Measurements from ENCODE around the gene DCANP1.

Gene DCANP1

DNA sequence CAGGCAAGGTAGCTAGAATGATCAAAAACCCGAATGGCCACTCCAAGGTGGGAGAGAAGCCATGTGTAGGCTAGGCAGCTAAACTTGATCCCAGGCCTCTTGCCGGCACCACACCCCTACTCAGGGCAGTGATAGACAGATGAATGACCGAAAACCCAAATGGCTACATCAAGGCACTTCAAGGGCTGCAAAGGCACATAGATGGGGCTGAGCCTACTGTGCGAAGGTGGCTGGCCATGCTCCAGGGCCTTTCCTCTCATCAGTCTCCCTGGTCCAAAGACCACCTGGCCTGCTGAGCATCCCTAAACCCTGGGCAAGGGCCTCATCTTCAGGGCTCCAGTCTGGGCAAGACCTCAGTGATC lies 8.7 kb upstream of the DCANP1 start:
- no peak for DNase-seq

DNA sequence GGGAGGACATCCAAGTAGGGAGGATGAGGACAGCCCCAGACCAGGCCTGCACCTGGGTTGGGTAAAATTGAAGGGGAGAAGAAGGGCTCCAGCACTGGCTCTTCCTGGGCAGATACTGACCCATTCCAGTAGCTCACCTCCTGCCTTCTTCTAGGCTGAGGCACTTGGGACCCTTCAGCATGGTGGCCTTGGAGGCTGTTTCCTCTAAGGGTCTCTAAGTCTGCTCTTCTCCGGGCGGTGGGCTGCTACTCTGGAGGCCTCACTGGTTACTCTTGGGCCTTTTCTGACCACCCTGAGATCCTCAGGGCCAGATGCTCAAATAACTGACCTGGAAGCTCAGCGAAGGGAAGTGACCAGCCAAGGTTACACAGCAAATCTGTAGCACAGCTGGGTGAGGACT lies 7.8 kb upstream of the DCANP1 start:
- no peak for DNase-seq

DNA sequence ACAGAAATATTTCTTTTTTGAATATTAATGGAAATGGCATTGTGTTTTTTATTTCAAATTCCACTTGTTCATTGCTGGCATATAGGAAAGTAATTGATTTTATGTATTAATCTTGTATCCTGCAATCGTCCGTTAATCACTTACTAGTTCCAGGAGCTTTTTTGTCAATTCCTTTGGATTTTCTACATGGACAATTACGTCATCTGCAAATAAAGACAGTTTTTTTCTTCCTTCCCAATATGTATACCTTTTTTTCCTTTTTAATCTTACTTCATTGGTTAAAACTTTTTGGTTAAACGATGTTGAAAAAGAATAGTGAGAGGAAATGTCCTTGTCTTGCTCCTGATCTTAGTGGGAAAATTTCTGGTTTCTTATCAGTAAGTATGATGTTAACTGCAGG lies 6.5 kb upstream of the DCANP1 start:
- DNase-seq = no peak

- DNase-seq = no peak
These were observed 5.3 kb upstream of the DCANP1 start, which contains the start of gene TIFAB for GRCh38 chr5:135452321-135453030. Gene TIFAB, minus strand, starts transcription at chr5:135452351. Its CDS starts 2,412 bp downstream, at chr5:135449939.

DNA sequence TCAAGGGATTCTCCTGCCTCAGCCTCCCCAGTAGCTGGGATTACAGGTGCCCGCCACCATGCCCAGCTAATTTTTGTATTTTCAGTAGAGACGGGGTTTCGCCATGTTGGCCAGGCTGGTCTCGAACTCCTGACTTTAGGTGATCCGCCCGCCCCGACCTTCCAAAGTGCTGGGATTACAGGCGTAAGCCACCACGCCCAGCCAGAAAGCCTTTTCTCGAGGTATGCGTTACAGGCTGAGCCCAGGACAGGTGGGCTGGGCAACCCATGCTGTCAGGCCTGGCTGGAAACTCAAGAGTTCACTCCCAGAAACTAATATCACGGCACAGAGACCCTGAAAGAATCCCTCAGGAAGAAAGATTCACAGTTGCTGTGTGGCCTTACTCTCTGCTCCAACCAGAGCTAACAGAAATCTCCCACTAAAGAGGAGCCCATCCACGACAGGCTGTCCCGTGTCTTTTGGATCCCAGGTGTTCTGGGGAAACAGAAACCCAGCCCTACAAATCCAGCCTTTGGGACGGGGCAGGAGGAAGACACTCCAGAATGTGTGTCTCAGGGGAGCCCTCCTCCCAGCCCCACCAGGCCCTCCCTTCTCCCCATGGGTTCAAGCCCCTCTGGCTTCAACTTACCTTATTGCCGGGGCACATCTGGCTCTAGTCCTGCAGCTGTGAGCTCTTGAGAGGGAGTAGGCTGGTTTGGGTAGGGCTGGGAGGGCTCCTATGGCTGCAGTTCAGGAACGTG lies 4.6 kb upstream of the DCANP1 start:
- DNase-seq = no peak

DNA sequence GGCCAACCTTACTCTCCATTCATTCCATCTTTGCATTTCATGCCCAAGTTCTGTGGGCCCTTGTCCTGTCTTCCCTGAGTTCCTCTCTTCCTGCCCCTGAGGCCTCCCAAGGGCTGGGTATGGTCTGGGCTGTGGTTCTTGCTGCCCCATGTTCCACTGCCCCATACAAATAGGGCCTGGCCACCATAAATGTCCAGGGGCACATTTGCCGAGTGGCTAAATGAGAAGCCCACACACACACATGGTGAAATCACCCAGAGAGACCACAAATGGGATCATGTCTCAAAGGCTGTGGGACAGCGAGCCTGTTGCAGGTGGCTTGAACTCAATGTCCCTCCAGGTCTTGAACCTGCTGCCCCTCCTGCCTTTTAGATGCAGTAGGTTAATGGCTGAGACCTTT lies 3.8 kb upstream of the DCANP1 start:
- DNase-seq = no peak

GRCh38 chr5:135450336-135450735 lies 3.2 kb upstream of the DCANP1 start:
- DNase-seq = no peak

DNA sequence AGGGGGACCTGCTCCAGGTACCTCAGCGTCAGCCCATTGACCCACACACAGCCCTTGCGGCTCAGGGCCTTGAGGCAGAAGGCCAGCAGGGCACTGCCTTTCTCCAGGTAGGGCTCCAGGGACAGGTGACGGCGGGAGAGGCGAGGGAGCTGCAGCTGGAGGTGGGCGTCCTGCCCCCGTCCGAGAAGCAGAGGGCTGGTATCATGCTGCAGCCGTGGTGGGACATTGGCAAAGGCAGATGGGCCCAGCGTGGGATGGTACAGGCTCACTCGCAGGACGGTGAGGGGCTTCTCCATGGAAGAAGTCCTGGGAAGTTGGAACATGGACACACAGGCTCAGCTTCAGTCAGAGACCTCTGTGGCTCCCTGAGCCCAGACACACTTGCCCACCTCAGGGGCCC lies 2.5 kb upstream of the DCANP1 start:
- DNase-seq = no peak

DNA sequence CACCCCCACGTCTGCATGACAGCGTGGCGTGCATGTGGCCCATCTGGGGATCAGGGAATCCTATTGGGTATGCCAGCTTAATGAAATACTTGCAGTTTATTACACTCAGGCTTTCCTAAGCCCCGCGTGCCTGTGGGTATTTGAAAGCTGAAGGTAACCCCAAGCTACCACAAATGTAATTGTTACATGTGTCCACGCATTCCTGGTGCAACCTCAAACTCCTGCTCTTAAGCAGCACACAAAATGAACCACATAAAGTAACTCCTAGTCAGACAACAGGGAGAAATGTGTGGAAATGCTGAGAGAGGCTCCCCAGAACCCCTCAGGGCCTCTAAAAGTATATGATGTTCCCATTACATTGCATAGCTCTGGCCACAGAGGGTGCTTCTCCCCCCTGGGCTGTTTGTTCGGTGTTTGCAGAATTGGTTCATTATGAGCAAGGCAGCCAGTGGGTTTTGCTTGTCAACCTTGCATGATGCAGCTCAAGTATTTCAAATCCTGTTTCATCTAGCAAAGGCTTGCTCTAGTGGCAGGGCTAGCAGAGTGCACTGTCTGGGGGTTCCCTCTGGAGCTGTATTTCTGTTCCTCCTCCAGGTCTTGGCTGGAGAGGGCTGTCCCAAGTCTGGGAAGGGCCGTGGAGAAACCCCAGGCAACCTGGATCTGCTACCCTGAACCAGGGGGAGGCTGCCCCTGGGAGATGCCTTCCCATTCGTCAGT lies 1.8 kb upstream of the DCANP1 start:
- no peak for DNase-seq

DNA sequence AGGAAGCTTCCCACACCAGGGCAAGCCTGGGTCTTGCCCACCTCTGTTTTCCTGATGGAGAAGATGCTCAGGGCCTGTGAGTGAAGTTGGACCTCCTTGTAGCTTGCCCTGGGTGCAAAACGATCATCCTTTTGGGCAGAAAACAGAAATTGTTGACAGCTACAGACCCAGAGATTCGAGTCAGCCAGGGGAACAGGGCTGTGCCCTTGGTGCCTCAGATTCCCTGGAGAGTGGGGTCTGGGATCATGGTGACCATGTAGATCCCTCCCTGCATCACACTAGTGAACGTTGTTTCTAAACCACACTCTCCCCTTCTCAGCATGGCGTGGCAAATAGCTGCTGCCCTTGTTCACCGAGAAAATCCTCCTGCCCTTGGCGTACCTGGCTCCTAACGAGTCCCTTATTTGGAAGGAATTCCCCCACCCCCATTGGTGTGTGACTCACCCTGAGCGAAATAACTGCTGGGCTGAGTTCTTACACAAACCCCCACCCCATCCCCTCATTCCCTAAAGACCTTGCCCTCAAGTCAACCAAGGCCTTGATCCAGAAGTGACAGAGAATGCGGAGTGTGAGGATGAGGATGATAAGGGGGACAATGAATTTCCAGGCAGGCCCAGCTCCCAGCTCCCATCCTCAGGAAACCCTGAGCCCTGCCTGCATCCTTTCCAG lies 1.1 kb upstream of the DCANP1 start:
- DNase-seq = no peak

GRCh38 chr5:135446615-135447014 lies 533 bp downstream of the DCANP1 start:
- no peak for DNase-seq

GRCh38 chr5:135446206-135446605 lies 942 bp downstream of the DCANP1 start:
- no peak for DNase-seq

GRCh38 chr5:135445306-135445985 lies 1.7 kb downstream of the DCANP1 start:
- DNase-seq = no peak

- no peak for DNase-seq
These were observed 2.3 kb downstream of the DCANP1 start for GRCh38 chr5:135444881-135445280.

DNA sequence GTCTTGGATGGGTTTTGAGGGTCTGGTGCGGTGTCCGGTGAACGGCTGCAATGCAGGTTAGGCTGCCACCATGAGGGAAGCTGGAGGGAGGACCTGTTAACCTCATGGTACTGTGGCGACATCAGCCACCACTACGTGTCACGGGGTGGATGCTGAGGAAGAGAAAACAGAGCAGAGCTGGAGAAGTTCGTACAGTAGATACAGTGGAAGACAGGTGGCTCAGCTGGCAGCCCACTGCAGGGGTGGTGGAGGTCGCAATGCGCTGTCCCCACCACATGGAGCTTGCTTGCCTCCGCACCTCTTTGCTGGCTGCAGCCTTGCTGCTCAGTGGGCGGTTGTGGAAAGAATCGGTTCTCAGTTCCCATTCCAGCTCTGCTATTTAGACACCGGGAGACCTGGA lies 2.8 kb downstream of the DCANP1 start:
- DNase-seq = no peak

DNA sequence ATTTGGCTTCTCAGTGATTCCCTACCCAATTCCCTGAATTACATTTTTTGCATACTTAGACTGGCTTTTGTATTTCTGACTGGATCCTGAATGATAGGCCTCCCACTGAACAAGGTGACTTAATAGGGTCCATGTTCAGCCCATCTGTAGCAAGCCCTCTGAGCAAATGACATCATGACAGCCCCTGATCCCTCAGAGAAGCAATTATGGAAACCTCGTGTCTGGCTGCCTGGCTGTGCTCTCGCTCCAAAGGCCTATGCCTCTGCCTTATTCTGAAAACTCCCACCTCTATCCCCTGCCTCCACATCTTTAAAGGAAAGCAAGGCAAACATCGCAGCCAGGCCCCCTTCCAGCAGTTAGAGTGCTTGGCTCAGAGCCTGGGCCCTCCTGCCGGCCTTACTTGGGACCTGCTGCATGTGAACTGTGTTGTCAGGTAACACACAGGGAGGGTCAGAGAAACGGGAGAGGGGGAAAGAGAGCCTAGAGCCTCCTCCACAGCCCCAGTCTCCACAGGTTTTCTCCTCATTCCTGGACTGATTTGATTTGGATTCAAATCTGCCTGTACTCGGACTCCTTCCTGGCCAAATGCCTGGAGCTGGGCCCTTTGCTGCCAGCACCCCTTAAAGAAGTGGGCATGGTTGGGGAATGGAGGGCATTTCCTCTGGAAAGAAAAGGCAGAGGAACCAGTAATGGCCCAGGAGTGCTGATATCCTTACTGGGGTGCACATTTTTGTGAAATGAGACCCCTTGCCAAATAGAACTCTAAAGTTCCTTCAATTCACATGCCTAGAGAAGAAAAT lies 3.8 kb downstream of the DCANP1 start:
- DNase-seq = no peak

GRCh38 chr5:135442431-135443160 lies 4.6 kb downstream of the DCANP1 start:
- DNase-seq = no peak

DNA sequence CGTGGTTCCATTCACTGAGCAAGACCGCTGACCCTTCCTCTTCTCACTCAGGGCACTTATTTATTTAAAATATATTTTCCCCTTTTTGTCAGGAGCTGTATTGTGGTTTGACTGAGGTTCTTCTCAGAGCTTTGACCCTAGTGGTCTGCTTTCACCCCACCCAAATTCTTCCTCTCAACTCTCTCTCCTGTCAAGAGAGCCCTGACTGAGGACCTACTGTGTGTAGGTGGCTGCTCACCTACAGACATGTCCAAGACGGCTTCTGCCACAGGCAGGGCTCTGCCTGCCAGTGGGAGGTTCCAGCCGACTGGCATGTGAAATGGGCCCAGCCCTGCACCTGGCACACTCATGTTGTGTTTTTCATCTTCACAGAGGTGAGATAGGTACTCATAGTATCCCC lies 5.2 kb downstream of the DCANP1 start:
- no peak for DNase-seq

GRCh38 chr5:135441350-135441831 lies 5.8 kb downstream of the DCANP1 start:
- no peak for DNase-seq

- DNase-seq = no peak
These were observed 6.2 kb downstream of the DCANP1 start for GRCh38 chr5:135440916-135441315.

Measured in NCI-H774 (cell line).